ENCODE results near the gene NACA2. TPM values are rescaled to one million over a fixed set of nuclear protein-coding genes. Genes with fewer than 3 reads are reported as not detected.

The NACA2 gene
- total and polyA plus RNA-seq, 11 donors, result 0.11 TPM; not detected in 10

GRCh38 chr17:61584866-61585265 is 6.2 kb downstream of the NACA2 start:
- no peak overlapping the region for H3K4me3 ChIP-seq
- 60 to 68% (median 63%) methylated on average over 2 of the region's 2 CpGs for WGBS, 4 donors
- no peak for ATAC-seq
- peaks cover 0 to 18% (median 0%) of the 10 kb centered on the region in 9 donors for H3K27me3 ChIP-seq
- H3K4me1 ChIP-seq, result no peaks in the 10 kb centered on the region
- no peaks in the 10 kb centered on the region for H3K36me3 ChIP-seq
- intact Hi-C loops (cut with DNase I), result no loop called here
- H3K27ac ChIP-seq, result no peak overlapping the region
- H3K9me3 ChIP-seq, result no peaks in the 10 kb centered on the region
- TF ChIP-seq POLR2A (IDR thresholded peaks at IDR 0.05) (no peak), CTCF (IDR thresholded peaks at IDR 0.05) (no peak)
- no peak for DNase-seq

GRCh38 chr17:61584266-61584665 is 6.8 kb downstream of the NACA2 start:
- no peak for ATAC-seq
- Histone ChIP-seq H3K4me3 (no peak overlapping the region), H3K9me3 (no peaks in the 10 kb centered on the region), H3K36me3 (no peaks in the 10 kb centered on the region), H3K27me3 (peaks cover 0 to 19% (median 2%) of the 10 kb centered on the region in 9 donors), H3K4me1 (no peaks in the 10 kb centered on the region), H3K27ac (no peak overlapping the region)
- DNase-seq, result no peak
- 77 to 86% (median 82%) methylated on average over 2 of the region's 2 CpGs for WGBS, 4 donors
- no peak for TF ChIP-seq POLR2A (IDR thresholded peaks at IDR 0.05)
- no peak for TF ChIP-seq CTCF (IDR thresholded peaks at IDR 0.05)
- intact Hi-C loops (cut with DNase I), result no loop called here

DNA sequence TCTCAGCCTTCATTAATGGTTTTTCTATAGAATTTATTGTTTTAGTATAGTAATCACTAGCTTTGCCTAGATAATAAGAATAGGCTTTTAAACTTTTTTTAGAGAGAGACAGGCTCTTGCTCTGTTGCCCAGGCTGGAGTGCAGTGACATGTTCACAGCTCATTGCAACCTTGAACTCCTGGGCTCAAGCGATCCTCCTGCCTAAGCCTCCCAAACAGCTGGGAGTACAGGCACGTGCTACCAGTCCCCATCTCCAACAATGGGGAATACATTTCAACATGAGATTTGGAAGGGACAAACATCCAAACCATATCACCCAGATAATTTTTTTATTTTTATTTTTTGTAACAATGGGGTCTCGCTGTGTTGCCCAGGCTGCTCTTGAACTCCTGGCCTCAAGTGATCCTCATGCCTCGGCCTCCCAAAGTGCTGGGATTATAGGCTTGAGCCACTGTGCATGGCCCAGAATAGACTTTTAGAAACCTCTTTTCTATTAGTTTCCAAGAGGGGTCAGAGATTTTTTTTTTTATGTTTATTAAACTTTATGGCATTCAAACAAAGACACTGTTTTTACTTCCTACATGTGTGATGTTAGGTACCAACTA is 7.3 kb downstream of the NACA2 start:
- H3K9me3 ChIP-seq, result no peaks in the 10 kb centered on the region
- peaks cover 0 to 22% (median 6%) of the 10 kb centered on the region in 9 donors for H3K27me3 ChIP-seq
- ATAC-seq (no peak), DNase-seq (no peak)
- no peak overlapping the region for H3K27ac ChIP-seq
- no peak overlapping the region for H3K4me3 ChIP-seq
- intact Hi-C loops (cut with DNase I), result no loop called here
- TF ChIP-seq CTCF (IDR thresholded peaks at IDR 0.05) (no peak), POLR2A (IDR thresholded peaks at IDR 0.05) (no peak)
- no peaks in the 10 kb centered on the region for H3K4me1 ChIP-seq
- 90 to 95% (median 92%) methylated on average over 4 of the region's 4 CpGs for WGBS, 4 donors
- H3K36me3 ChIP-seq, result no peaks in the 10 kb centered on the region

DNA sequence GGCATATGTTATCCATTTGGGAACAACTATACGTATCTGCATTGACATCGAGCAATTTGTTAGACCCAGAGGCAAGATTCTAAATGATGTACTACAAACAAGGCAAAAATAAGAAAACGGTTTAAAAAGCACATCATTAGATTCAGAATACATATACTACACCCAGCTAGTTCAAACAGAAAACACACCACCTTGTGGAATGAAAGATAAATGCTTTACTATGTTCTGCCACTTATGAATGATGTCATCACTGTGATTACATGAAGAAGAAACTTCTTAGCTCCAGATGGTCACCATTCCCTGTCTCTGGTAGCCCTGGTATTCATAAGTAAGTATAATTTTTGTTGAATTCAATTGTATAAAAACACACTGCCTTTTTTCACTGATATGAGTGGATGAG is 7.8 kb downstream of the NACA2 start:
- intact Hi-C loops (cut with DNase I), result no loop called here
- H3K27me3 ChIP-seq, result peaks cover 0 to 26% (median 9%) of the 10 kb centered on the region in 9 donors
- no peak overlapping the region for H3K27ac ChIP-seq
- ATAC-seq (no peak), DNase-seq (no peak)
- WGBS, 4 donors, result 72 to 82% (median 75%) methylated on average over 3 of the region's 3 CpGs
- H3K4me3 ChIP-seq, result no peak overlapping the region
- no peaks in the 10 kb centered on the region for H3K9me3 ChIP-seq
- TF ChIP-seq POLR2A (IDR thresholded peaks at IDR 0.05) (no peak), CTCF (IDR thresholded peaks at IDR 0.05) (peak in 2 of 12 donors; percentile 14 to 18)
- no peaks in the 10 kb centered on the region for H3K4me1 ChIP-seq
- H3K36me3 ChIP-seq, result no peaks in the 10 kb centered on the region
